HepG2 (cell line): ENCODE data around the gene CPVL. TPM values are rescaled to one million over a fixed set of nuclear protein-coding genes. Genes with fewer than 3 reads are reported as not detected.

Source experiments
- ARHGAP35 ChIP-seq: sonication (generic); formaldehyde crosslinking; IDR thresholded peaks from 2 replicates; pipeline ENCODE4 v1.9.0; 2022; ENCODE audit warnings: mild to moderate bottlenecking, inconsistent platforms, moderate library complexity, missing genetic modification reagents, borderline replicate concordance
- GPBP1L1 ChIP-seq: sonication (generic); formaldehyde crosslinking; IDR thresholded peaks from 2 replicates; pipeline ENCODE4 v1.5.0; 2020; ENCODE audit warnings: mild to moderate bottlenecking, missing genetic modification reagents
- IKZF1 ChIP-seq: fragments of 450-650 bp; IDR thresholded peaks from 2 replicates; pipeline ENCODE4 v1.7.1; 2016
- JARID2 ChIP-seq: sonication (generic); formaldehyde crosslinking; IDR thresholded peaks from 2 replicates; pipeline ENCODE4 v1.8.1; 2023; ENCODE audit warnings: missing genetic modification reagents, inconsistent platforms; ENCODE audit not compliant: insufficient replicate concordance
- KMT2B ChIP-seq: IDR thresholded peaks from 2 replicates; pipeline ENCODE4 v1.6.1; 2016; ENCODE audit warnings: missing genetic modification reagents, missing compliant biosample characterization
- MAF1 ChIP-seq: sonication (generic); formaldehyde crosslinking; IDR thresholded peaks from 2 replicates; pipeline ENCODE4 v1.5.0; 2020; ENCODE audit warnings: missing genetic modification reagents, borderline replicate concordance
- MBNL3 ChIP-seq: fragments of 250-450 bp; sonication (Bioruptor Pico); conservative IDR thresholded peaks from 2 replicates; pipeline ENCODE4 v1.8.0; 2022; ENCODE audit warnings: mild to moderate bottlenecking, inconsistent platforms
- PITX1 ChIP-seq: sonication (generic); formaldehyde crosslinking; IDR thresholded peaks from 2 replicates; pipeline ENCODE4 v1.5.1; 2020; ENCODE audit warnings: mild to moderate bottlenecking, missing genetic modification reagents
- SIX4 ChIP-seq: sonication (generic); formaldehyde crosslinking; IDR thresholded peaks from 2 replicates; pipeline ENCODE4 v1.4.0; 2020; ENCODE audit warnings: missing genetic modification reagents
- SNAI1 ChIP-seq: sonication (generic); formaldehyde crosslinking; IDR thresholded peaks from 2 replicates; pipeline ENCODE4 v1.5.0; 2020; ENCODE audit warnings: mild to moderate bottlenecking, missing genetic modification reagents, borderline replicate concordance
- TEAD2 ChIP-seq: sonication (generic); formaldehyde crosslinking; IDR thresholded peaks from 2 replicates; pipeline ENCODE4 v1.9.0; 2021; ENCODE audit warnings: missing genetic modification reagents
- THAP11 ChIP-seq: IDR thresholded peaks from 2 replicates; pipeline ENCODE4 v1.6.1; 2016; ENCODE audit warnings: missing biosample characterization, missing genetic modification reagents
- ZBTB3 ChIP-seq: sonication (generic); formaldehyde crosslinking; IDR thresholded peaks from 2 replicates; pipeline ENCODE4 v1.4.0; 2020; ENCODE audit warnings: low read depth, mild to moderate bottlenecking, moderate library complexity, missing genetic modification reagents, borderline replicate concordance
- ZEB1 ChIP-seq: IDR thresholded peaks from 2 replicates; pipeline ENCODE4 v1.6.1; 2012; ENCODE audit warnings: mild to moderate bottlenecking, low read depth, inconsistent platforms; ENCODE audit not compliant: insufficient replicate concordance
- ZNF17 ChIP-seq: sonication (generic); formaldehyde crosslinking; IDR thresholded peaks from 2 replicates; pipeline ENCODE4 v1.5.0; 2020; ENCODE audit warnings: mild to moderate bottlenecking, missing genetic modification reagents
- ZNF224 ChIP-seq: sonication (generic); formaldehyde crosslinking; IDR thresholded peaks from 2 replicates; pipeline ENCODE4 v1.5.0; 2020; ENCODE audit warnings: mild to moderate bottlenecking, missing genetic modification reagents
- ZNF530 ChIP-seq: sonication (generic); formaldehyde crosslinking; IDR thresholded peaks from 2 replicates; pipeline ENCODE4 v1.5.0; 2020; ENCODE audit warnings: low read depth, mild to moderate bottlenecking, missing genetic modification reagents
- ZNF547 ChIP-seq: sonication (generic); formaldehyde crosslinking; IDR thresholded peaks from 2 replicates; pipeline ENCODE4 v1.5.1; 2020; ENCODE audit warnings: mild to moderate bottlenecking, missing genetic modification reagents
- ZNF552 ChIP-seq: sonication (generic); formaldehyde crosslinking; IDR thresholded peaks from 2 replicates; pipeline ENCODE4 v1.9.0; 2022; ENCODE audit warnings: missing genetic modification reagents, mild to moderate bottlenecking, borderline replicate concordance
- ZNF567 ChIP-seq: sonication (generic); formaldehyde crosslinking; IDR thresholded peaks from 2 replicates; pipeline ENCODE4 v1.8.1; 2023; ENCODE audit warnings: mild to moderate bottlenecking, missing genetic modification reagents, borderline replicate concordance
- ZNF589 ChIP-seq: sonication (generic); formaldehyde crosslinking; conservative IDR thresholded peaks from 2 replicates; pipeline ENCODE4 v1.8.0; 2022; ENCODE audit warnings: mild to moderate bottlenecking, moderate library complexity, missing genetic modification reagents
- ZNF674 ChIP-seq: sonication (generic); formaldehyde crosslinking; IDR thresholded peaks from 2 replicates; pipeline ENCODE4 v1.5.0; 2020; ENCODE audit warnings: low read depth, mild to moderate bottlenecking, missing genetic modification reagents
- ZNF761 ChIP-seq: sonication (generic); formaldehyde crosslinking; conservative IDR thresholded peaks from 2 replicates; pipeline ENCODE4 v1.4.0; 2020; ENCODE audit warnings: mild to moderate bottlenecking, missing genetic modification reagents
- ZNF788 ChIP-seq: sonication (generic); formaldehyde crosslinking; IDR thresholded peaks from 2 replicates; pipeline ENCODE4 v1.5.0; 2020; ENCODE audit warnings: mild to moderate bottlenecking, missing genetic modification reagents, borderline replicate concordance
- ZNF83 ChIP-seq: sonication (generic); formaldehyde crosslinking; IDR thresholded peaks from 2 replicates; pipeline ENCODE4 v1.4.0; 2020; ENCODE audit warnings: missing genetic modification reagents, mild to moderate bottlenecking, borderline replicate concordance
- ZSCAN12 ChIP-seq: sonication (generic); formaldehyde crosslinking; IDR thresholded peaks from 2 replicates; pipeline ENCODE4 v1.9.0; 2021; ENCODE audit warnings: mild to moderate bottlenecking, missing genetic modification reagents
- ZSCAN21 ChIP-seq: sonication (generic); formaldehyde crosslinking; IDR thresholded peaks from 2 replicates; pipeline ENCODE4 v1.8.0; 2022; ENCODE audit warnings: mild to moderate bottlenecking, missing genetic modification reagents, moderate library complexity, borderline replicate concordance
- polyA plus RNA-seq, 8 experiments: library from polyadenylated mRNA; depleted of rRNA in 3 of 8; stranded (reverse) in 7 of 8; unstranded in 1 of 8; fragments of >200 nt; fragmentation: Illumina TruSeq in 4 of 8; extraction: Trizol in 4 of 8; gene quantifications; 2 replicates each; pipeline versions ENCODE4 v1.2.1 to v1.2.3, GENCODE V29; 2011 to 2016; ENCODE audit warnings: low read depth in 4 of 8, missing spikeins in 1 of 8, mixed read lengths in 1 of 8; ENCODE audit not compliant: insufficient read depth in 1 of 8
- total RNA-seq, 5 experiments: library from RNA; depleted of rRNA; stranded (reverse); fragments of >200 nt; fragmentation: Illumina TruSeq; extraction: Trizol; gene quantifications; 2 replicates each; pipeline ENCODE4 v1.2.3, GENCODE V29; 2016; ENCODE audit warnings: low read depth in 1 of 5
- TF ChIP-seq, protein P1 (sequence below): sonication (generic); formaldehyde crosslinking; IDR thresholded peaks from 2 replicates; pipeline ENCODE4 v1.4.0; 2020; ENCODE audit warnings: missing genetic modification reagents, borderline replicate concordance
- TF ChIP-seq, protein P2 (sequence below): sonication (generic); formaldehyde crosslinking; IDR thresholded peaks from 2 replicates; pipeline ENCODE4 v1.5.0; 2020; ENCODE audit warnings: missing genetic modification reagents, mild to moderate bottlenecking, borderline replicate concordance

CPVL gene
- total and polyA plus RNA-seq, 2 of the 13 experiments (the other 11 are each of a cell fraction or from before 2014, with no cell fraction given), result 59.2 to 294 TPM

GRCh38 chr7:29190349-29191045 lies 44.2 kb upstream of the CPVL start (continued):
- TF ChIP-seq PITX1 (0 out of 2 replicates have a peak, but pooled peaks have one; percentile 14), ZNF547 (CRISPR knock-in tag) (no peak), MAF1 (no peak), SNAI1 (CRISPR knock-in tag) (no peak), SIX4 (peak; percentile 75), ZNF788 (no peak), ZNF589 (CRISPR knock-in tag) (no peak), ZSCAN12 (no peak), ZNF83 (CRISPR knock-in tag) (no peak), ZEB1 (no peak), ZNF530 (CRISPR knock-in tag) (no peak), MBNL3 (CRISPR knock-in tag) (no peak), ARHGAP35 (CRISPR knock-in tag) (no peak), ZSCAN21 (CRISPR knock-in tag) (no peak), IKZF1 (no peak), ZBTB3 (CRISPR knock-in tag) (peak; percentile 90), KMT2B (CRISPR knock-in tag) (no peak), JARID2 (CRISPR knock-in tag) (no peak), ZNF552 (CRISPR knock-in tag) (no peak), THAP11 (CRISPR knock-in tag) (peak; percentile 56), GPBP1L1 (CRISPR knock-in tag) (no peak), ZNF17 (CRISPR knock-in tag) (no peak), ZNF224 (no peak), ZNF761 (CRISPR knock-in tag) (no peak), TEAD2 (CRISPR knock-in tag) (no peak), ZNF674 (CRISPR knock-in tag) (no peak), ZNF567 (CRISPR knock-in tag) (no peak)
- TF ChIP-seq, protein P1, sequence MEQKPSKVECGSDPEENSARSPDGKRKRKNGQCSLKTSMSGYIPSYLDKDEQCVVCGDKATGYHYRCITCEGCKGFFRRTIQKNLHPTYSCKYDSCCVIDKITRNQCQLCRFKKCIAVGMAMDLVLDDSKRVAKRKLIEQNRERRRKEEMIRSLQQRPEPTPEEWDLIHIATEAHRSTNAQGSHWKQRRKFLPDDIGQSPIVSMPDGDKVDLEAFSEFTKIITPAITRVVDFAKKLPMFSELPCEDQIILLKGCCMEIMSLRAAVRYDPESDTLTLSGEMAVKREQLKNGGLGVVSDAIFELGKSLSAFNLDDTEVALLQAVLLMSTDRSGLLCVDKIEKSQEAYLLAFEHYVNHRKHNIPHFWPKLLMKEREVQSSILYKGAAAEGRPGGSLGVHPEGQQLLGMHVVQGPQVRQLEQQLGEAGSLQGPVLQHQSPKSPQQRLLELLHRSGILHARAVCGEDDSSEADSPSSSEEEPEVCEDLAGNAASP (CRISPR knock-in tag), result peak; percentile 95
- TF ChIP-seq, protein P2, sequence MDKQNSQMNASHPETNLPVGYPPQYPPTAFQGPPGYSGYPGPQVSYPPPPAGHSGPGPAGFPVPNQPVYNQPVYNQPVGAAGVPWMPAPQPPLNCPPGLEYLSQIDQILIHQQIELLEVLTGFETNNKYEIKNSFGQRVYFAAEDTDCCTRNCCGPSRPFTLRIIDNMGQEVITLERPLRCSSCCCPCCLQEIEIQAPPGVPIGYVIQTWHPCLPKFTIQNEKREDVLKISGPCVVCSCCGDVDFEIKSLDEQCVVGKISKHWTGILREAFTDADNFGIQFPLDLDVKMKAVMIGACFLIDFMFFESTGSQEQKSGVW (CRISPR knock-in tag), result no peak
